NCI-H2081 treated with DMSO at 0.1 percent for 48 hours (cell line): Measurements from ENCODE around the gene ZC3HAV1.
"Not testable (repeated sequence)": the region's sequence is repeated elsewhere in the genome, so short reads cannot be mapped to it uniquely, and the experiment has no call there.

ENCODE experiments used
- DNase-seq: peaks from one replicate; lab custom pipeline; 2025; lab: John Stamatoyannopoulos, UW

ZC3HAV1 gene

GRCh38 chr7:139112316-139112715 is 2.8 kb upstream of the ZC3HAV1 start:
- DNase-seq, result no peak

GRCh38 chr7:139111811-139112301 is 2.3 kb upstream of the ZC3HAV1 start:
- no peak for DNase-seq

DNA sequence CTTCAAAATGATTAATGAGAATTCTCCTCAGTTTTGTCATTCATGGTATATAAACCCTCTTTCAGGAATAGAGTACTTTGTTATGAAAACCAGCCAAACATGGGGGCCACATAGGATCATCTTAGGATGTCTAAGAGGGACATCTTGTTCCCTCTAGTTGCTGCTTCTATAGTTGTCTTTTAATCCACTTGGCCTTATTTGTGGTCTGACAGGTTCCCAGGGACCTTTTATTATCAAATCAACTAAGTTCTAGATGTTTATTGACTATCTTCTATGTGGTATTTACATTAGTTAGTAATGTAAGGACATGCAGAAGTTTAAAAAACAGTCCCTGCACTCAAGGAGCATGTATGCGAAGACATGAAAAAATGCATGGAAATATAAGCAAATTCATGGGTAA is 1.6 kb upstream of the ZC3HAV1 start:
- DNase-seq, result no peak

DNA sequence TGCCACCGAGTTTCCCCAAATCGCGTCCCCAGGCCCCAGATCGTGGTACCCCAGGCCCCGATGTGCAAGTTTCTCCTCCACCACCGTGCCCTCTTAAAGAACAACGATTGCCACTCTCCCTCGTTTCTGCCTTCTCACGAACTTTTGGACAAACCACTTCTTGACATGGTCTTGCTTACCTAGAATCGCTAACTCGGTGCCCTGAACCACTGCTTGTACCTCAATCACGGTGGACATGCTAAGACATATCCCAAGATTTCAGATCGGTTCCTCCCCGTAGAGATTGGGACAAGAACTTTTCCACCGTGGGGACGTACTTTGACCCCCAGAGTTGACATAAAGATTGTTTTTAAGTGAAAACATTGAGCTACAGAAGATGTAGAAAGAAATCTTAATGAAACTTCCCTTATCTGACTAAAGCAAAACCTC is 477 bp upstream of the ZC3HAV1 start:
- no peak for DNase-seq

DNA sequence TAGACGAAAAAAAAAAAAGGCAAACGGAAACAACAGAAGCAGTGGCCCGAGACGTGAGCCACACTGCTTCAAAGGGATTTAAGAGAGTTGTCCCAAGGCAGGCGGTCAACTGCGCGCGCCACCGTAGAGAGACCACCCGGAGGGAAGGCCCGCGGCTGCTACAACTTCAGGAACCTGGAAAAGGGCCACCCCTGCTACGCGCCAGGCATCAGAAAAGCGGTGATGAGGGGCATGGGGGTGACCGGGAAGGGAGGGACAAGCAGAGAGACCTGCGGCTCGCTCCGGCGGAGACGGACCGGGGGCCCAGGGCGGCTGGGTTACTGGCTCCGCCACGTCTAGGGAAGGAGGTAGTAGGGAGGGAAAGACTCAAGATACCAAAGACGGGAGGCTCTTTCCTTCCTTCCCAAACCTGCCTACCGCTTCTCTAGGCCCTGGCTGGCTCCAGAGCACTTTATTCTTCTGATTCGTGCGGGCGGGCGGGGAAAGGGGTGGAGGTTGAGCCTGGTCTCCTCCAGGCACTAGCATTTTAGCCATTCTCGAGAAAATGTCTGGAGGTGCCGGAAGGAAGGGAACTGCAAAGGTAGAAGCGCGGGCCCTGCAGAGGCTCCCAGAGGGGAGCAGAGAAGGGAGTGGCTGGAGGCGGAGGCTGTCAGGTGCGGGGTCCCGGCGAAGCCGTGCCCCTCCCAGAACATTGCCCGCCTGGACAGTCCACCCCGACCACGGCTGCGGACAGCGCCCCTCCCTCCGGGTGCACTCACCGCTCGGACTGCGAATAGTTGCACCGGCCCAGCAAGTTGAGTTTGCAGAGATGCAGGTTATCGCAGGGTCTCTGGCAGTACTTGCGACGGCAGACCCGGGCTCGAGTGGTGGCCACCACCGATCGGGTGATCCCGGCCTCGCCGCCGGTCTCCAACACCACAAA is 993 bp downstream of the ZC3HAV1 start:
- DNase-seq, result no peak

DNA sequence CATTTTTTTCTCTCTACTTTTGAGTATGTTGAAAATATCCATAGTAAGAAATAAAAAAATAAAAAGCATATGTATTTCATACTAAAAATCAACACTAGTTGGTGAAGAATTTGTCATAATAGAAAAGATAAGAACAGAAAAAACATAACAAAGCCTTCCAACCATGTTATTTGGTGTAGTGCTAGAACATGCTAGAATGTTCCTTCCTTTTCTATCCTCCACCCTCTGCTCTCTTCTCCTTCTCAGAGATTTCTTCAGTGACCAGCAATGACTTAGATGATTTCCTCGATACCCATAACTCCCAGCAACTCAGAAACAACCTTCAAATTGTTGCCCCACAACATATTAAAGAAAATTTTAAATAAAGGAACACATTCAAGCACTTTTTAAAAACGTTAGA is 2.6 kb downstream of the ZC3HAV1 start:
- DNase-seq, result no peak

- not testable (repeated sequence) for DNase-seq
Observed at GRCh38 chr7:139106227-139106626, 3.3 kb downstream of the ZC3HAV1 start.

DNA sequence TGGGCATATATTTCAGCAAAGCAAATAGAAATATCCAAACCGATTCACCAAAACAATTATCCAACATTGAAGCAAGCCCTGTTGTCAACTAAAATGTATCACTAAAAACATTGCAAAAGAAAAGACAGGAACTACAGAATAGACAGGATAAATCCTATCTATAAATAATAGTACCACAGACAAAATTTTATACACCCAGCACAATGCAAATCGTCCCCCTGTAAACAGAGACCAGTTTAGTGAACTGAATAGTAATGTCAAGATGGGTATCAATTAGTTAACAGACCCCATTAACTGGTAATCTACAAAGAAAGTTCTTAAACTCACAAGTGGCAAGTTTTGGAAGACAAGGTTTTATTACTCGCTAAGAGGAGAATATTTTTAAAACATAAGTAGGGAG is 4.0 kb downstream of the ZC3HAV1 start:
- DNase-seq, result no peak

- DNase-seq, result no peak
Observed at GRCh38 chr7:139104091-139104450, 5.4 kb downstream of the ZC3HAV1 start.

DNA sequence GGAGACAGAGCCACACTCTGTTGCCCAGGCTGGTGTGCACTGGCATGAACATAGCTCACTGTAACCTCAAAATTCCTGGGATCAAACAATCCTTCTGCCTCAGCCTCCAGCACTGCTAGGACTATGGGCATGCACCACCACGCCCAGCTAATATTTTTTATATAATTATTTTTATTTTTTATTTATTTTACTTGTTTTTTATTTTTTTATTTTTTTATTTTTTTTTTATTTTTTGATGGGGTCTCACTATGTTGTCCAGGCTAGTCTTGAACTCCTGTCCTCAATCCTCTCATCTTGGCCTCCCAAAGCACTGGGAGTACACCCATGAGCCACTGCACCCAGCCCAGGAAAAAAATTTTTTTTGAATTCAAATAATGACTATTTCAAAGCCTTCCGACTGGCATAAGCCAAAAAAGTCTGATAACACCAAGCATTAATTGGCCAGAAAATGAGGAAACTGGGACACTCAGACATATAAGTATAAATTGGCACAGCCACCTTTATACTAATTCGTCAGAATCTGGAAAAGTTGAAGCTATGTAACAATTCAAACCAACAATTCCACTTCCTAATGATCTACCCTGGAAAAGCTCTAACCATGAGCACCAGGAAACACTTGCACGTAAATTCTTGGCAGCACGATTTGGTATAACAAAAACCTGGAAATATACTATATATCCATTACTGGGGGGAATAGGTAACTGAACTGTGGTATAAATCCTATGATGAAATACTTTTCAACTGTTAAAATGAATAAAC is 6.3 kb downstream of the ZC3HAV1 start:
- DNase-seq, result no peak

GRCh38 chr7:139101637-139102158 is 7.8 kb downstream of the ZC3HAV1 start:
- DNase-seq, result not testable (repeated sequence)

DNA sequence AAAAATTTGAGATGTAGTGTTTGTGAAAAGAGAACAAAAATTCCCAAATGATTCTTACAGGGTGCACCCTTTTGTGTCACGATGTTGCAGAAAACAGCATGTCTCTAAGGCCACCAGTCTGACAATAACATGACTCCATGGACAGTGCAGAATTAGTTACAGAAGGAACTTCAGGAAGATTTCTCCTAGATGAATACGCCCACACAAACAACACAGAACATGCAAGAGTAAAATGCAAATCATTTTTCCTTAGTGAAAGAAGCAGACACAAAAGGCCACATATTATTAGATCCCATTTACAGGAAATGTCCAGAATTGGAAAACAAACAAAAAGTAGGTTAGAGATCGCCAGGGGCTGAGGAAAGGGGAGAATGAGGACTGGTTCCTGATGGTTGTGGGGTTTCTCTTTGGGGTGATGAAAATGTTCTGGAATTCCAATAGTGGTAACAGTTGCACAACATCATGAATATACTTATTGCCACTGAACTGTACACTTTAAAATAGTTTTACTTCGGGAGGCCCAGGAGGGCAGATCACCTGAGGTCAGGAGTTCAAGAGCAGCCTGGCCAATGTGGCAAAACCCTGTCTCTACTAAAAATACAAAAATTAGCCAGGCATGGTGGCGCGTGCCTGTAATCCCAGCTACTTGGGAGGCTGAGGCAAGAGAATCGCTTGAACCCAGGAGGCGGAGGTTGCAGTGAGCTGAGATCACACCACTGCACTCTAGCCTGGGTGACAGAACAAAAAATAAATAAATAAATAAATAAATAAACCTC is 10.2 kb downstream of the ZC3HAV1 start:
- DNase-seq, result no peak

DNA sequence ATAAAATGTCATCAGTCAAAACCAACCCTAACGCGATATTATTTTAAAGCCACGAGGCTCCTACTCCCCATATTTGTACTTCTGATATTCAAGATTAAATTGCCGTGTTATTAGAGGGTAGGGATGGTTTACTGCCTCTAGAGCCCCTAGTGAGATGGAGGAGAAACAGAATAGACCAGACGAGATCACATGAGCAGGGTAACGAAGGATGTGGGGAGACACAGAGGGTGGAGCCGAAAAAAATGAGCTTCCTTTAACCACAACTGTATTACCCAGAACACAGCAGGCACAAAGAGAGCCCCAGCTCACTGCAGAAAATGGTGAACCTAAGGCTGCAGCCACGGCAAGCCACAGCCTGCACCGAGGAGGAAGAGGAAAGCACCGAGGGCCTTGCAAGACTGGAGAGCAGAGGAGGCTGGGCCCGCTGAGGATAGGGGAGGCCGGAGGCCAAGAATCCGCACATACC is 14.3 kb downstream of the ZC3HAV1 start:
- no peak for DNase-seq

GRCh38 chr7:139094596-139094995 is 14.9 kb downstream of the ZC3HAV1 start:
- DNase-seq, result no peak

GRCh38 chr7:139094030-139094429 is 15.5 kb downstream of the ZC3HAV1 start:
- DNase-seq, result no peak

DNA sequence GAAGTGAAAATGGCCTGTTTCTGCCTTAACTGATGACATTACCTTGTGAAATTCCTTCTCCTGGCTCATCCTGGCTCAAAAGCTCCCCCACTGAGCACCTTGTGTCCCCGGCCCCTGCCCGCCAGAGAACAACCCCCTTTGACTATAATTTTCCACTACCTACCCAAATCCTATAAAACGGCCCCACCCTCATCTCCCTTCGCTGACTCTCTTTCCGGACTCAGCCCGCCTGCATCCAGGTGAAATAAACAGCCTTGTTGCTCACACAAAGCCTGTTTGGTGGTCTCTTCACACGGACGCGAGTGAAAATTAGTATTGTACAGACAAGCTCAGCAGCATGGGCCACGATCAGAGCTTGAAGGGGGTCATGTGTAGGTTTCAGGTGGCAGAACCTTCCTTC is 16.0 kb downstream of the ZC3HAV1 start:
- DNase-seq, result not testable (repeated sequence)

DNA sequence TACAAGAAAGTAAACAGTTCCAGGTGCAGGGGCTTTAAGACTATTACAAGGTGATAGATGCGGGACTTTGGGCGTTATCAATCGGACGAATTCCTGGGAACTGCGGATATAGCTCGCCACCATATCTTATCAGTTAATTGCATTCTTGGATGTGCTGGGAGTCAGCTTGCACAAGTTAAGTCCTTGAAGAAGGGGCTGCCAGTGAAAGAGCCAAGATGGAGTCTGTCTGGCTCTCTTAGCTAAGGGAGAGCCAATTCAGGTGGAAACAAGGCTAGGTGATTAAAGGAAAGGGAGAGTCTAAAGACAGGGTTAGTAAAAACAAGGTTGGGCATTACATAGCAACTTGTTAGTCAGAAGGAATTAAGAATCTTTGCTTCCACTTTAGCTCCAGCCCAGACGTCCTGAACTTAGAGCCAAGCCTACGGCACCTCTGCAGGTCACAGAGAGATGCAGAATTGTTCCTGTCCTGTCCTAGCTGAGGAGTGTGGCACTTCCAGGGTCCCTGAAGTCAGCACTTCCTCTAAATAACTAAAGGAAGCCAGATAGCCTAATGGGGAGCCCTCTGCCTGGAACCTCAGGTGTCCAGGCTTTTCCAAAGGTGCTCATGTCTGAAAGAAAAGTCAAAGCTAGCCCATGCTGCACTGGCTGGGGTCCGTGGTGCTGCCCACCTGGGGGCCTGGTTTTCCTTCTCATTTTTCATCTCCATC is 17.3 kb downstream of the ZC3HAV1 start:
- no peak for DNase-seq

DNA sequence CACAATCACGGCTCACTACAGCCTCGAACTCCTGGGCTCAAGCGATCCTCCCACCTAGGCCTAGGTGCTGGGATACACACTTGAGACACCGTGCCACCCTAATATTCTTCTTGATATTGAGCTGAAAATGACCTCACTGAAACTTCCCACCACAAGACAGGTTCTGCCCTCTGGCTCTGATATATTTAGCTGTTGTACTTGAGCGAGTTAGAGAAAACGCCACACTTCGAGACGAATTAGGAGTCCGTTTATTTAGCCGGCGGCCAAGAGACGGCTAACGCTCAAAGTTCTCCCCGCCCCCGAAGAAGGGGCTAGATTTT is 17.9 kb downstream of the ZC3HAV1 start:
- no peak for DNase-seq

GRCh38 chr7:139089118-139089517 is 20.4 kb downstream of the ZC3HAV1 start:
- DNase-seq, result no peak

DNA sequence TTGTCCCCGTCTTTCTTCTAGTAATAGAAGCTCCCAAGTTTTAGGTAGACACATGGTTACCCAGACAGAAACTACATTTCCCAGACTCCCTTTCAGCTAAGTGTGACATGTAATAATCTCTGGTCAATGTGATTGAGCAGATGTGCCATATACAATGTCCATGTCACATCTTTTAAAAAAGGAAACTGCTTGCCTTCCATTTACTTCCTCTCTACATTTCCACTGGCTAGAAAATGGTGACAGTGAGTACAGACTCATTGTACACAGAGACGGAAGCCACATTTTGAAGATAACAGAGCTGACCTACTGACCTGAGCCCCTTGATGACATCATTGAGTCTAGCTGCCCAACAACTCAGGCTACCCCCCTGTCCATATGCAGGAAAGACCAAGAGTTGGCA is 21.3 kb downstream of the ZC3HAV1 start:
- DNase-seq, result no peak

GRCh38 chr7:139087212-139087611 is 22.3 kb downstream of the ZC3HAV1 start:
- DNase-seq, result no peak
